Gastroesophageal sphincter (tissue), 3 donors: ENCODE results near the gene HLA-DQA2.

ENCODE experiments used
- CTCF ChIP-seq, 4 experiments: fragments of 200-600 bp in 2 of 4; fragments of 450-650 bp in 2 of 4; sonication (generic) in 1 of 4; IDR thresholded peaks; one replicate each; pipeline ENCODE4 v1.5.1; 2017 to 2019; ENCODE audit warnings: antibody characterized with exemption in 4 of 4, mild to moderate bottlenecking in 2 of 4, moderate library complexity in 2 of 4
- EP300 ChIP-seq: sonication (generic); formaldehyde crosslinking; IDR thresholded peaks from one replicate; pipeline ENCODE4 v1.6.1; 2017; ENCODE audit warnings: antibody characterized with exemption, mild to moderate bottlenecking
- POLR2A ChIP-seq, 2 donors: fragments of 450-650 bp; IDR thresholded peaks; one replicate each; pipeline ENCODE4 v1.6.1; 2017; ENCODE audit warnings: antibody characterized with exemption in 2 of 2, mild to moderate bottlenecking in 2 of 2, moderate library complexity in 1 of 2
- POLR2AphosphoS5 ChIP-seq: sonication (generic); formaldehyde crosslinking; IDR thresholded peaks from one replicate; pipeline ENCODE4 v1.6.1; 2017; ENCODE audit warnings: antibody characterized with exemption

- no peak for TF ChIP-seq POLR2AphosphoS5
- TF ChIP-seq CTCF (IDR thresholded peaks at IDR 0.05): no peak
- no peak for TF ChIP-seq POLR2A (IDR thresholded peaks at IDR 0.05)
- no peak for TF ChIP-seq EP300
These were observed 11.4 kb downstream of the HLA-DQA2 start for GRCh38 chr6:32752580-32752979.
